WTC11 (cell line): ENCODE measurements around the gene PDE6B. TPM values are rescaled to one million over a fixed set of nuclear protein-coding genes. Genes with fewer than 3 reads are reported as not detected.

Experiments used
- ATAC-seq: fragments of 200-7000 bp; cut with Tn5 transposase; 2 replicates; pipeline ENCODE4 v1.10.0; 2021; ENCODE audit warnings: mild to moderate bottlenecking, moderate library complexity
- CTCF ChIA-PET: fragments of 300-600 bp; sonication (Branson Sonifier 250); formaldehyde crosslinking; loops from one replicate; lab custom pipeline; 2021; ENCODE audit warnings: antibody characterized with exemption; lab: Charles Lee
- POLR2A ChIA-PET: fragments of 350-600 bp; sonication (Branson Sonifier 250); formaldehyde crosslinking; loops from one replicate; lab custom pipeline; 2021; ENCODE audit warnings: antibody characterized with exemption; lab: Charles Lee
- DNase-seq: peaks from one replicate; pipeline ENCODE4 v3.0.0; 2021; ENCODE audit warnings: low spot score
- H3K27ac Mint-ChIP-seq: 2 replicates; pipeline ENCODE4 v1.8.0; 2021; ENCODE audit warnings: mixed read lengths
- H3K27me3 Mint-ChIP-seq: 2 replicates; pipeline ENCODE4 v1.8.0; 2021; ENCODE audit warnings: low read depth, mild to moderate bottlenecking, moderate library complexity, mixed read lengths
- H3K36me3 Mint-ChIP-seq: 2 replicates; pipeline ENCODE4 v1.8.0; 2021; ENCODE audit warnings: mixed read lengths
- H3K4me1 Mint-ChIP-seq: 2 replicates; pipeline ENCODE4 v1.8.0; 2022; ENCODE audit warnings: mixed read lengths
- H3K4me3 Mint-ChIP-seq: 2 replicates; pipeline ENCODE4 v1.8.0; 2021; ENCODE audit warnings: mild to moderate bottlenecking, moderate library complexity, mixed read lengths
- H3K9me3 Mint-ChIP-seq: 2 replicates; pipeline ENCODE4 v1.8.0; 2021; ENCODE audit warnings: mixed read lengths
- GRHL2 ChIP-seq: fragments of 250-450 bp; sonication (Bioruptor Pico); IDR thresholded peaks from 2 replicates; pipeline ENCODE4 v1.8.0; 2022; ENCODE audit warnings: mild to moderate bottlenecking, moderate library complexity; ENCODE audit not compliant: insufficient replicate concordance, severe bottlenecking
- GTF2I ChIP-seq: fragments of 250-450 bp; sonication (Bioruptor Pico); conservative IDR thresholded peaks from 2 replicates; pipeline ENCODE4 v1.4.0; 2021; ENCODE audit warnings: mild to moderate bottlenecking
- JUN ChIP-seq: sonication (generic); formaldehyde crosslinking; IDR thresholded peaks from 2 replicates; pipeline ENCODE4 v1.8.0; 2023; ENCODE audit warnings: mild to moderate bottlenecking, missing genetic modification reagents
- MYBL2 ChIP-seq: sonication (generic); formaldehyde crosslinking; IDR thresholded peaks from 2 replicates; pipeline ENCODE4 v1.8.1; 2023; ENCODE audit warnings: mild to moderate bottlenecking, moderate library complexity, missing genetic modification reagents
- NFATC4 ChIP-seq: fragments of 250-450 bp; sonication (Bioruptor Pico); IDR thresholded peaks from 2 replicates; pipeline ENCODE4 v1.9.0; 2021; ENCODE audit warnings: mild to moderate bottlenecking
- RELA ChIP-seq: sonication (generic); formaldehyde crosslinking; IDR thresholded peaks from 2 replicates; pipeline ENCODE4 v1.8.1; 2022; ENCODE audit warnings: missing genetic modification reagents, mild to moderate bottlenecking, borderline replicate concordance
- SOX15 ChIP-seq: fragments of 250-450 bp; sonication (Bioruptor Pico); IDR thresholded peaks from 2 replicates; pipeline ENCODE4 v1.9.0; 2021; ENCODE audit warnings: mild to moderate bottlenecking
- ZNF219 ChIP-seq: sonication (generic); formaldehyde crosslinking; IDR thresholded peaks from 2 replicates; pipeline ENCODE4 v1.8.0; 2023; ENCODE audit warnings: missing genetic modification reagents, mild to moderate bottlenecking, borderline replicate concordance
- ZNF416 ChIP-seq: fragments of 250-450 bp; sonication (Bioruptor Pico); IDR thresholded peaks from 2 replicates; pipeline ENCODE4 v1.9.0; 2021; ENCODE audit warnings: mild to moderate bottlenecking, inconsistent platforms
- ZNF423 ChIP-seq: fragments of 250-450 bp; sonication (Bioruptor Pico); IDR thresholded peaks from 2 replicates; pipeline ENCODE4 v2.1.2; 2022; ENCODE audit warnings: mild to moderate bottlenecking, moderate library complexity
- total RNA-seq: library from RNA; stranded (reverse); gene quantifications from 3 replicates; pipeline ENCODE4 v1.2.3, GENCODE V29; 2021
- TF ChIP-seq, protein P1 (sequence below): sonication (generic); formaldehyde crosslinking; IDR thresholded peaks from 2 replicates; pipeline ENCODE4 v1.8.0; 2023; ENCODE audit warnings: mild to moderate bottlenecking, missing genetic modification reagents
- TF ChIP-seq, protein P2 (sequence below): sonication (generic); formaldehyde crosslinking; IDR thresholded peaks from 2 replicates; pipeline ENCODE4 v1.8.1; 2023; ENCODE audit warnings: mild to moderate bottlenecking, missing genetic modification reagents, borderline replicate concordance
- TF ChIP-seq, protein P3 (sequence below): sonication (generic); formaldehyde crosslinking; IDR thresholded peaks from 2 replicates; pipeline ENCODE4 v1.8.1; 2023; ENCODE audit warnings: mild to moderate bottlenecking, missing genetic modification reagents
- TF ChIP-seq, protein P4 (sequence below): sonication (generic); formaldehyde crosslinking; IDR thresholded peaks from 2 replicates; pipeline ENCODE4 v1.8.0; 2023; ENCODE audit warnings: missing genetic modification reagents, mild to moderate bottlenecking, borderline replicate concordance
- TF ChIP-seq, protein P5 (sequence below): sonication (generic); formaldehyde crosslinking; conservative IDR thresholded peaks from 2 replicates; pipeline ENCODE4 v1.8.1; 2023; ENCODE audit warnings: mild to moderate bottlenecking, low read depth, missing genetic modification reagents, moderate library complexity

PDE6B gene
- total RNA-seq, 1 experiment from 2014 or later: 7.1 TPM

DNA sequence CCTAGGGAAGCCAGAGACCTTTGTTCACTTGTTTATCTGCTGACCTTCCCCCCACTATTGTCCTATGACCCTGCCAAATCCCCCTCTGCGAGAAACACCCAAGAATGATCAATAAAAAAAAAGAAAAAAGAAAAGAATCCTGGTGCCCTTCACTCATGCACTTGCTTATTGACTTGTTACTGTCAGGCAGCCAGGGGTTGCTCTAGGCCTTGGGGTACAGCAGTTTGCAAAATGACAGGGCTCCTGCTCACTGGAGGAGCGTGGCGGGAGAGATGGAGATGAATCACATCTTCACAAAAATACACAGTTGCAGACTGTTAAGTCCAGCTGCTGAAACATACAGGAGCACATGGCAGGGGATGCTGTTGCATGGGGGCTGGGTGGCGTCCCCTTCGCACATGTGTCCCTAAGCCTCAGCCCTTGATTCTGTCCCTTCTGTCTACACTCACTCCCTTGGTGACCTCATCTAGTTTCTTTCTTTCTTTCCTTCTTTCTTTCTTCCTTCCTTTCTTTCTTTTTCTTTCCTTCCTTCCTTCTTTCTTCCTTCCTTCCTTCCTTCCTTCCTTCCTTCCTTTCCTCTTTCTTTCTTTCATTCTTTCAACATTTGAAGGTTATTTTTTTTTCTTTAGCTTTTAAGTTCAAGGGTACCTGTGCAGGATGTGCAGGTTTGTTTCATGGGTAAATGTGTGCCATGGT, 32.4 kb upstream of the PDE6B start (continued):
- no peak for TF ChIP-seq ZNF416 (CRISPR knock-in tag)
- TF ChIP-seq SOX15 (CRISPR knock-in tag): no peak

DNA sequence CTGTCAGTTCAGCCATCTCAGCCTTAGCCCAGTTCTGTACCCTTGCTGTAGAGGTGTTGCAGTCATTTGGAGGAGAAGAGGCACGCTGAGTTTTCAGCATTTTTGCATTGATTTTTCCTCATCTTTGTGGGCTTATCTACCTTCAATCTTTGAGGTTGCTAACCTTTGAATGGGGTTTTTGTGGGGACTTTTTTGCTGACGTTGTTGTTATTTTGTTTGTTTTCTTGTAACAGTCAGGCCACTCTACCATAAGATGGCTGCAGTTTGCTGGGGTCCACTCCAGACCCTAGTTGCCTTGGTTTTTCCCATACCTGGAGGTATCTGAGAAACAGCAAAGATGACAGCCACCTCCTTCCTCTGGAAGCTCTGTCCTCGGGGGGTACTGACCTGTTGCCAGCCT, 26.4 kb upstream of the PDE6B start:
- no peak for ATAC-seq

DNA sequence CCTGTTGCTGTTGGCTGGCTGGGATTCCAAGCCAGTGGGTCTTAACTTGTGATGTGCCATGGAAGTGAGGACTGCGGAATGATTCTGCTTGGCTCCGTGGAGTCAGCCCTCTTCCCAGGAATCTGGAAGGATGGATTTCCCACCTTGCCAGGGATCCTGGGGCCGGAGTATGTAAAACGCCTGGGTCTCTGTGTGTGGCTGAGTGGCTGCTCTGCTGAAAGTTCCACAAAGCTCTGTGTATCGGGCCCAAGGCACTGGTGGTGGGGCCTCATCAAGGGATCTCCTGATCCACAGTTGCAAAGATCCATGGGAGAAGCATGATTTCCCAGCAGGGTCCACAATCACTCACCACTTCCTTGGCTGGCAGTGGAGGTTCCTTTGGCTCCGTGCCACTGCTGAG, 25.2 kb upstream of the PDE6B start:
- H3K36me3 Mint-ChIP-seq: no peaks in the 10 kb centered on the region
- H3K27me3 Mint-ChIP-seq: peaks cover 8% of the 10 kb centered on the region
- no peak for ATAC-seq
- TF ChIP-seq, protein P1, sequence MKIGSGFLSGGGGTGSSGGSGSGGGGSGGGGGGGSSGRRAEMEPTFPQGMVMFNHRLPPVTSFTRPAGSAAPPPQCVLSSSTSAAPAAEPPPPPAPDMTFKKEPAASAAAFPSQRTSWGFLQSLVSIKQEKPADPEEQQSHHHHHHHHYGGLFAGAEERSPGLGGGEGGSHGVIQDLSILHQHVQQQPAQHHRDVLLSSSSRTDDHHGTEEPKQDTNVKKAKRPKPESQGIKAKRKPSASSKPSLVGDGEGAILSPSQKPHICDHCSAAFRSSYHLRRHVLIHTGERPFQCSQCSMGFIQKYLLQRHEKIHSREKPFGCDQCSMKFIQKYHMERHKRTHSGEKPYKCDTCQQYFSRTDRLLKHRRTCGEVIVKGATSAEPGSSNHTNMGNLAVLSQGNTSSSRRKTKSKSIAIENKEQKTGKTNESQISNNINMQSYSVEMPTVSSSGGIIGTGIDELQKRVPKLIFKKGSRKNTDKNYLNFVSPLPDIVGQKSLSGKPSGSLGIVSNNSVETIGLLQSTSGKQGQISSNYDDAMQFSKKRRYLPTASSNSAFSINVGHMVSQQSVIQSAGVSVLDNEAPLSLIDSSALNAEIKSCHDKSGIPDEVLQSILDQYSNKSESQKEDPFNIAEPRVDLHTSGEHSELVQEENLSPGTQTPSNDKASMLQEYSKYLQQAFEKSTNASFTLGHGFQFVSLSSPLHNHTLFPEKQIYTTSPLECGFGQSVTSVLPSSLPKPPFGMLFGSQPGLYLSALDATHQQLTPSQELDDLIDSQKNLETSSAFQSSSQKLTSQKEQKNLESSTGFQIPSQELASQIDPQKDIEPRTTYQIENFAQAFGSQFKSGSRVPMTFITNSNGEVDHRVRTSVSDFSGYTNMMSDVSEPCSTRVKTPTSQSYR (CRISPR knock-in tag): no peak
- TF ChIP-seq ZNF219 (CRISPR knock-in tag): no peak
- no peak for TF ChIP-seq GRHL2 (CRISPR knock-in tag)
- no peak for TF ChIP-seq GTF2I (CRISPR knock-in tag)
- TF ChIP-seq, protein P2, sequence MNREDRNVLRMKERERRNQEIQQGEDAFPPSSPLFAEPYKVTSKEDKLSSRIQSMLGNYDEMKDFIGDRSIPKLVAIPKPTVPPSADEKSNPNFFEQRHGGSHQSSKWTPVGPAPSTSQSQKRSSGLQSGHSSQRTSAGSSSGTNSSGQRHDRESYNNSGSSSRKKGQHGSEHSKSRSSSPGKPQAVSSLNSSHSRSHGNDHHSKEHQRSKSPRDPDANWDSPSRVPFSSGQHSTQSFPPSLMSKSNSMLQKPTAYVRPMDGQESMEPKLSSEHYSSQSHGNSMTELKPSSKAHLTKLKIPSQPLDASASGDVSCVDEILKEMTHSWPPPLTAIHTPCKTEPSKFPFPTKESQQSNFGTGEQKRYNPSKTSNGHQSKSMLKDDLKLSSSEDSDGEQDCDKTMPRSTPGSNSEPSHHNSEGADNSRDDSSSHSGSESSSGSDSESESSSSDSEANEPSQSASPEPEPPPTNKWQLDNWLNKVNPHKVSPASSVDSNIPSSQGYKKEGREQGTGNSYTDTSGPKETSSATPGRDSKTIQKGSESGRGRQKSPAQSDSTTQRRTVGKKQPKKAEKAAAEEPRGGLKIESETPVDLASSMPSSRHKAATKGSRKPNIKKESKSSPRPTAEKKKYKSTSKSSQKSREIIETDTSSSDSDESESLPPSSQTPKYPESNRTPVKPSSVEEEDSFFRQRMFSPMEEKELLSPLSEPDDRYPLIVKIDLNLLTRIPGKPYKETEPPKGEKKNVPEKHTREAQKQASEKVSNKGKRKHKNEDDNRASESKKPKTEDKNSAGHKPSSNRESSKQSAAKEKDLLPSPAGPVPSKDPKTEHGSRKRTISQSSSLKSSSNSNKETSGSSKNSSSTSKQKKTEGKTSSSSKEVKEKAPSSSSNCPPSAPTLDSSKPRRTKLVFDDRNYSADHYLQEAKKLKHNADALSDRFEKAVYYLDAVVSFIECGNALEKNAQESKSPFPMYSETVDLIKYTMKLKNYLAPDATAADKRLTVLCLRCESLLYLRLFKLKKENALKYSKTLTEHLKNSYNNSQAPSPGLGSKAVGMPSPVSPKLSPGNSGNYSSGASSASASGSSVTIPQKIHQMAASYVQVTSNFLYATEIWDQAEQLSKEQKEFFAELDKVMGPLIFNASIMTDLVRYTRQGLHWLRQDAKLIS (CRISPR knock-in tag): no peak
- TF ChIP-seq, protein P3, sequence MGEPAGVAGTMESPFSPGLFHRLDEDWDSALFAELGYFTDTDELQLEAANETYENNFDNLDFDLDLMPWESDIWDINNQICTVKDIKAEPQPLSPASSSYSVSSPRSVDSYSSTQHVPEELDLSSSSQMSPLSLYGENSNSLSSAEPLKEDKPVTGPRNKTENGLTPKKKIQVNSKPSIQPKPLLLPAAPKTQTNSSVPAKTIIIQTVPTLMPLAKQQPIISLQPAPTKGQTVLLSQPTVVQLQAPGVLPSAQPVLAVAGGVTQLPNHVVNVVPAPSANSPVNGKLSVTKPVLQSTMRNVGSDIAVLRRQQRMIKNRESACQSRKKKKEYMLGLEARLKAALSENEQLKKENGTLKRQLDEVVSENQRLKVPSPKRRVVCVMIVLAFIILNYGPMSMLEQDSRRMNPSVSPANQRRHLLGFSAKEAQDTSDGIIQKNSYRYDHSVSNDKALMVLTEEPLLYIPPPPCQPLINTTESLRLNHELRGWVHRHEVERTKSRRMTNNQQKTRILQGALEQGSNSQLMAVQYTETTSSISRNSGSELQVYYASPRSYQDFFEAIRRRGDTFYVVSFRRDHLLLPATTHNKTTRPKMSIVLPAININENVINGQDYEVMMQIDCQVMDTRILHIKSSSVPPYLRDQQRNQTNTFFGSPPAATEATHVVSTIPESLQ (CRISPR knock-in tag): no peak
- TF ChIP-seq RELA (CRISPR knock-in tag): no peak
- no peak for TF ChIP-seq JUN (CRISPR knock-in tag)
- TF ChIP-seq NFATC4 (CRISPR knock-in tag): no peak
- TF ChIP-seq, protein P4, sequence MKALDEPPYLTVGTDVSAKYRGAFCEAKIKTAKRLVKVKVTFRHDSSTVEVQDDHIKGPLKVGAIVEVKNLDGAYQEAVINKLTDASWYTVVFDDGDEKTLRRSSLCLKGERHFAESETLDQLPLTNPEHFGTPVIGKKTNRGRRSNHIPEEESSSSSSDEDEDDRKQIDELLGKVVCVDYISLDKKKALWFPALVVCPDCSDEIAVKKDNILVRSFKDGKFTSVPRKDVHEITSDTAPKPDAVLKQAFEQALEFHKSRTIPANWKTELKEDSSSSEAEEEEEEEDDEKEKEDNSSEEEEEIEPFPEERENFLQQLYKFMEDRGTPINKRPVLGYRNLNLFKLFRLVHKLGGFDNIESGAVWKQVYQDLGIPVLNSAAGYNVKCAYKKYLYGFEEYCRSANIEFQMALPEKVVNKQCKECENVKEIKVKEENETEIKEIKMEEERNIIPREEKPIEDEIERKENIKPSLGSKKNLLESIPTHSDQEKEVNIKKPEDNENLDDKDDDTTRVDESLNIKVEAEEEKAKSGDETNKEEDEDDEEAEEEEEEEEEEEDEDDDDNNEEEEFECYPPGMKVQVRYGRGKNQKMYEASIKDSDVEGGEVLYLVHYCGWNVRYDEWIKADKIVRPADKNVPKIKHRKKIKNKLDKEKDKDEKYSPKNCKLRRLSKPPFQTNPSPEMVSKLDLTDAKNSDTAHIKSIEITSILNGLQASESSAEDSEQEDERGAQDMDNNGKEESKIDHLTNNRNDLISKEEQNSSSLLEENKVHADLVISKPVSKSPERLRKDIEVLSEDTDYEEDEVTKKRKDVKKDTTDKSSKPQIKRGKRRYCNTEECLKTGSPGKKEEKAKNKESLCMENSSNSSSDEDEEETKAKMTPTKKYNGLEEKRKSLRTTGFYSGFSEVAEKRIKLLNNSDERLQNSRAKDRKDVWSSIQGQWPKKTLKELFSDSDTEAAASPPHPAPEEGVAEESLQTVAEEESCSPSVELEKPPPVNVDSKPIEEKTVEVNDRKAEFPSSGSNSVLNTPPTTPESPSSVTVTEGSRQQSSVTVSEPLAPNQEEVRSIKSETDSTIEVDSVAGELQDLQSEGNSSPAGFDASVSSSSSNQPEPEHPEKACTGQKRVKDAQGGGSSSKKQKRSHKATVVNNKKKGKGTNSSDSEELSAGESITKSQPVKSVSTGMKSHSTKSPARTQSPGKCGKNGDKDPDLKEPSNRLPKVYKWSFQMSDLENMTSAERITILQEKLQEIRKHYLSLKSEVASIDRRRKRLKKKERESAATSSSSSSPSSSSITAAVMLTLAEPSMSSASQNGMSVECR: no peak

More for the DNA sequence above, 26.4 kb upstream of the PDE6B start:
- no peak for TF ChIP-seq MYBL2
- TF ChIP-seq ZNF219 (CRISPR knock-in tag): no peak
- TF ChIP-seq ZNF423: no peak
- TF ChIP-seq, protein P5, sequence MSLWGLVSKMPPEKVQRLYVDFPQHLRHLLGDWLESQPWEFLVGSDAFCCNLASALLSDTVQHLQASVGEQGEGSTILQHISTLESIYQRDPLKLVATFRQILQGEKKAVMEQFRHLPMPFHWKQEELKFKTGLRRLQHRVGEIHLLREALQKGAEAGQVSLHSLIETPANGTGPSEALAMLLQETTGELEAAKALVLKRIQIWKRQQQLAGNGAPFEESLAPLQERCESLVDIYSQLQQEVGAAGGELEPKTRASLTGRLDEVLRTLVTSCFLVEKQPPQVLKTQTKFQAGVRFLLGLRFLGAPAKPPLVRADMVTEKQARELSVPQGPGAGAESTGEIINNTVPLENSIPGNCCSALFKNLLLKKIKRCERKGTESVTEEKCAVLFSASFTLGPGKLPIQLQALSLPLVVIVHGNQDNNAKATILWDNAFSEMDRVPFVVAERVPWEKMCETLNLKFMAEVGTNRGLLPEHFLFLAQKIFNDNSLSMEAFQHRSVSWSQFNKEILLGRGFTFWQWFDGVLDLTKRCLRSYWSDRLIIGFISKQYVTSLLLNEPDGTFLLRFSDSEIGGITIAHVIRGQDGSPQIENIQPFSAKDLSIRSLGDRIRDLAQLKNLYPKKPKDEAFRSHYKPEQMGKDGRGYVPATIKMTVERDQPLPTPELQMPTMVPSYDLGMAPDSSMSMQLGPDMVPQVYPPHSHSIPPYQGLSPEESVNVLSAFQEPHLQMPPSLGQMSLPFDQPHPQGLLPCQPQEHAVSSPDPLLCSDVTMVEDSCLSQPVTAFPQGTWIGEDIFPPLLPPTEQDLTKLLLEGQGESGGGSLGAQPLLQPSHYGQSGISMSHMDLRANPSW (CRISPR knock-in tag): no peak
- no peak for DNase-seq
- Mint-ChIP-seq H3K27me3 (peaks cover 15% of the 10 kb centered on the region), H3K9me3 (peaks cover 7% of the 10 kb centered on the region), H3K36me3 (no peaks in the 10 kb centered on the region), H3K4me1 (peaks cover 6% of the 10 kb centered on the region), H3K4me3 (no peak overlapping the region), H3K27ac (no peak overlapping the region)
- ChIA-PET CTCF (no interaction called here), POLR2A (no interaction called here)

More for the DNA sequence above, 25.2 kb upstream of the PDE6B start:
- ChIA-PET CTCF (no interaction called here), POLR2A (no interaction called here)
- H3K4me3 Mint-ChIP-seq: no peak overlapping the region
- H3K27ac Mint-ChIP-seq: no peak overlapping the region; the same call in 1 of the 2 replicates
- peaks cover 6% of the 10 kb centered on the region for H3K4me1 Mint-ChIP-seq
- no peak for DNase-seq
- no peaks in the 10 kb centered on the region for H3K9me3 Mint-ChIP-seq
